GM19193 (cell line): Measurements from ENCODE around the gene RMND5A.

Experiments used
- POLR2A ChIP-seq: IDR thresholded peaks from 4 replicates; pipeline ENCODE4 v1.6.1; 2011; ENCODE audit not compliant: insufficient read depth, insufficient read length; ENCODE audit errors: extremely low read depth

RMND5A gene

GRCh38 chr2:86697551-86698104, 22.5 kb upstream of the RMND5A start:
- no peak for TF ChIP-seq POLR2A

GRCh38 chr2:86700690-86701089, 19.4 kb upstream of the RMND5A start:
- TF ChIP-seq POLR2A = no peak

- TF ChIP-seq POLR2A = no peak
Observed at GRCh38 chr2:86703704-86704361, 16.3 kb upstream of the RMND5A start.

- TF ChIP-seq POLR2A = no peak
Observed at GRCh38 chr2:86704459-86704971, 15.6 kb upstream of the RMND5A start.

GRCh38 chr2:86706220-86706619, 13.9 kb upstream of the RMND5A start:
- TF ChIP-seq POLR2A = no peak

- TF ChIP-seq POLR2A = no peak
Observed at GRCh38 chr2:86706935-86707334, 13.2 kb upstream of the RMND5A start.

- TF ChIP-seq POLR2A = no peak
Observed at GRCh38 chr2:86744152-86744551, 24.1 kb downstream of the RMND5A start.

GRCh38 chr2:86746939-86747338, 26.8 kb downstream of the RMND5A start:
- no peak for TF ChIP-seq POLR2A

- no peak for TF ChIP-seq POLR2A
Observed at GRCh38 chr2:86747711-86748639, 27.9 kb downstream of the RMND5A start.

- TF ChIP-seq POLR2A = no peak
Observed at GRCh38 chr2:86750240-86750839, 30.2 kb downstream of the RMND5A start.

- TF ChIP-seq POLR2A = no peak
Observed at GRCh38 chr2:86751778-86752177, 31.7 kb downstream of the RMND5A start.

GRCh38 chr2:86752934-86753333, 32.8 kb downstream of the RMND5A start:
- no peak for TF ChIP-seq POLR2A

GRCh38 chr2:86753606-86754005, 33.5 kb downstream of the RMND5A start:
- no peak for TF ChIP-seq POLR2A

- no peak for TF ChIP-seq POLR2A
Observed at GRCh38 chr2:86758405-86758804, 38.3 kb downstream of the RMND5A start.

GRCh38 chr2:86760371-86760770, 40.3 kb downstream of the RMND5A start:
- TF ChIP-seq POLR2A = no peak
